Measurements from ENCODE around the gene TFDP2. TPM values are rescaled to one million over a fixed set of nuclear protein-coding genes. Genes with fewer than 3 reads are reported as not detected.

Gene TFDP2
- total RNA-seq, 1 experiment from 2014 or later = 48.2 TPM

GRCh38 chr3:141942006-141942405 lies 207.3 kb downstream of the TFDP2 start:
- ChIA-PET CTCF (no interaction called here), POLR2A (no interaction called here)
- peaks cover 7% of the 10 kb centered on the region for H3K4me1 Mint-ChIP-seq
- DNase-seq (ENCODE audit: low spot score) = no peak
- no peaks in the 10 kb centered on the region for H3K9me3 Mint-ChIP-seq
- TF ChIP-seq ETV6 (CRISPR knock-in tag; IDR thresholded peaks at IDR 0.05) (no peak), ZNF396 (CRISPR knock-in tag; IDR thresholded peaks at IDR 0.05; ENCODE audit: borderline replicate concordance) (no peak), ATF1 (CRISPR knock-in tag; IDR thresholded peaks at IDR 0.05) (no peak), FOXJ3 (CRISPR knock-in tag; IDR thresholded peaks at IDR 0.05; ENCODE audit: borderline replicate concordance) (no peak), SMAD4 (CRISPR knock-in tag; IDR thresholded peaks at IDR 0.05) (no peak), ATF2 (CRISPR knock-in tag; IDR thresholded peaks at IDR 0.05; ENCODE audit: borderline replicate concordance, low read depth) (no peak), CBFB (CRISPR knock-in tag; IDR thresholded peaks at IDR 0.05; ENCODE audit: low read depth) (no peak), EMX1 (CRISPR knock-in tag; IDR thresholded peaks at IDR 0.05) (no peak), OVOL2 (CRISPR knock-in tag; IDR thresholded peaks at IDR 0.05; ENCODE audit: borderline replicate concordance) (no peak), NR1H2 (CRISPR knock-in tag; IDR thresholded peaks at IDR 0.05) (no peak), TP53 (CRISPR knock-in tag; IDR thresholded peaks at IDR 0.05) (no peak), NFE2L1 (CRISPR knock-in tag; IDR thresholded peaks at IDR 0.05) (no peak)
- TF ChIP-seq, protein P1, sequence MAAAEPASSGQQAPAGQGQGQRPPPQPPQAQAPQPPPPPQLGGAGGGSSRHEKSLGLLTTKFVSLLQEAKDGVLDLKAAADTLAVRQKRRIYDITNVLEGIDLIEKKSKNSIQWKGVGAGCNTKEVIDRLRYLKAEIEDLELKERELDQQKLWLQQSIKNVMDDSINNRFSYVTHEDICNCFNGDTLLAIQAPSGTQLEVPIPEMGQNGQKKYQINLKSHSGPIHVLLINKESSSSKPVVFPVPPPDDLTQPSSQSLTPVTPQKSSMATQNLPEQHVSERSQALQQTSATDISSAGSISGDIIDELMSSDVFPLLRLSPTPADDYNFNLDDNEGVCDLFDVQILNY (CRISPR knock-in tag; IDR thresholded peaks at IDR 0.05) = no peak
- H3K4me3 Mint-ChIP-seq = no peak overlapping the region
- H3K27ac Mint-ChIP-seq = no peak overlapping the region
- no peak for ATAC-seq
- H3K27me3 Mint-ChIP-seq (ENCODE audit: low read depth) = no peaks in the 10 kb centered on the region
- H3K36me3 Mint-ChIP-seq = no peaks in the 10 kb centered on the region

DNA sequence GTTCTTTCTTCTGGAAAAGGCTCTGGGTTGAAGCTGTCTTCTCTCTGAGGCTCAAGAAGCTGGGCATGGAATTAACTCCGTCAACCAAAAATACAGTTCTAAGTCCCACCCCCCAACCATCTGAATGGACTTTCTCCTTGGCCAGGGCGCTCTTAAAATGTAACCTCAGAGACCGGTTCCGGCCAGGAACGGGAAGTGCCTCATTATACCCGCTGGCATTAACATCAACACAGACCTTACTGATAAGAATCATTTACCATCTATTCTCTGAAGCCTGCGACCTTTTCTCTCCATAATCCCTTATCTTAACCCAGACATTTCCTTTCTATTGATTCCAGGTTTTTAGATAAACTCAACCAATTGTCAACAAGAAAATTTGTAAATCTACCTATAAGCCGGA lies 208.3 kb downstream of the TFDP2 start:
- CTCF ChIA-PET = interaction anchor here (0.6 to 1.5 kb wide), 5 partner anchors 144 to 898 kb away, joined by 3 to 4 read pairs (median 3); no protein-coding TSS in a partner anchor
- ATAC-seq = no peak
- Mint-ChIP-seq H3K4me3 (no peak overlapping the region), H3K4me1 (peaks cover 7% of the 10 kb centered on the region), H3K27ac (no peak overlapping the region; the same call in 1 of the 2 replicates), H3K36me3 (no peaks in the 10 kb centered on the region), H3K27me3 (ENCODE audit: low read depth) (no peaks in the 10 kb centered on the region), H3K9me3 (no peaks in the 10 kb centered on the region)
- TF ChIP-seq JUN (CRISPR knock-in tag; IDR thresholded peaks at IDR 0.05) (no peak), RELA (CRISPR knock-in tag; IDR thresholded peaks at IDR 0.05; ENCODE audit: borderline replicate concordance) (no peak), ETV6 (CRISPR knock-in tag; IDR thresholded peaks at IDR 0.05) (no peak), ARID4B (CRISPR knock-in tag; IDR thresholded peaks at IDR 0.05; ENCODE audit: borderline replicate concordance) (no peak), JAZF1 (CRISPR knock-in tag; IDR thresholded peaks at IDR 0.05) (no peak), NFE2L1 (CRISPR knock-in tag; IDR thresholded peaks at IDR 0.05) (no peak), IRF2 (CRISPR knock-in tag; IDR thresholded peaks at IDR 0.05; ENCODE audit: borderline replicate concordance, low read depth) (no peak)
- DNase-seq (ENCODE audit: low spot score) = no peak
- POLR2A ChIA-PET = no interaction called here

All from WTC11 (cell line).